Esophagus squamous epithelium (tissue), 4 donors: ENCODE data around the gene ZNG1A.

ENCODE experiments used
- POLR2A ChIP-seq, 4 donors: fragments of 450-650 bp; IDR thresholded peaks; one replicate each; pipeline ENCODE4 v1.6.1; 2017; ENCODE audit warnings: antibody characterized with exemption in 4 of 4, mild to moderate bottlenecking in 4 of 4, moderate library complexity in 3 of 4
- TF ChIP-seq, protein P1 (sequence below), 6 experiments: fragments of 450-650 bp in 4 of 6; fragments of 200-600 bp in 2 of 6; sonication (generic) in 2 of 6; IDR thresholded peaks; one replicate each; pipeline ENCODE4 v1.5.1; 2016 to 2019; ENCODE audit warnings: antibody characterized with exemption in 6 of 6, mild to moderate bottlenecking in 4 of 6, moderate library complexity in 4 of 6

DNA sequence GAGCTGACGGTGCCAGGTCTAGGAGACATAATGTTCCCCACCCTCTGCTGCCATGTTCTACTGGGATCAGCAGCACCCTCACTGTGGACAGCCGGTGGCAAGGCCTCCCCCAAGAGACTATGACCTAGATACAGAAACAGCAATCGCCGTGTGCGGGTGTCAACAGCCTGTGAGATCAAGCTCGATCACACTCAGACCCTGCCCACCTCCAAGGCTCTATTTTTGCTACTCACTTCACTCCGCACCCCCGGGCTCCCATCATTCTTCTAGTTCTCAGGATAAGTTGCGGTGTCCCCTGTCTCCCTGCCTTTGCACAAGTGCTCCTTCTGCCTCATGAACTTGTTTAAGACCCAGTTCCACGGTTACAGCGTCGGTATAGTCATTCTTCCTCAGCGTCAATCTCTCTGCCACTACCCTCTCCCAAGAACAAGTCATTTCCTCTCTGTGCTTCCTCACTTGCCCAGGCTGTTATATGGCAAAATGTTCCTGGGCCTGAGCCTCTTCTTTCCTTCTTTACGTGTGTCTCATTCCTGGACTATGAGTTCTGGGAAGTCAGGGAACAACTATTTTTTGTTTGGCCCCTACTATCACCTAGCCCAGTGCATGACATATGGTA, 30.4 kb upstream of the ZNG1A start:
- TF ChIP-seq, protein P1, sequence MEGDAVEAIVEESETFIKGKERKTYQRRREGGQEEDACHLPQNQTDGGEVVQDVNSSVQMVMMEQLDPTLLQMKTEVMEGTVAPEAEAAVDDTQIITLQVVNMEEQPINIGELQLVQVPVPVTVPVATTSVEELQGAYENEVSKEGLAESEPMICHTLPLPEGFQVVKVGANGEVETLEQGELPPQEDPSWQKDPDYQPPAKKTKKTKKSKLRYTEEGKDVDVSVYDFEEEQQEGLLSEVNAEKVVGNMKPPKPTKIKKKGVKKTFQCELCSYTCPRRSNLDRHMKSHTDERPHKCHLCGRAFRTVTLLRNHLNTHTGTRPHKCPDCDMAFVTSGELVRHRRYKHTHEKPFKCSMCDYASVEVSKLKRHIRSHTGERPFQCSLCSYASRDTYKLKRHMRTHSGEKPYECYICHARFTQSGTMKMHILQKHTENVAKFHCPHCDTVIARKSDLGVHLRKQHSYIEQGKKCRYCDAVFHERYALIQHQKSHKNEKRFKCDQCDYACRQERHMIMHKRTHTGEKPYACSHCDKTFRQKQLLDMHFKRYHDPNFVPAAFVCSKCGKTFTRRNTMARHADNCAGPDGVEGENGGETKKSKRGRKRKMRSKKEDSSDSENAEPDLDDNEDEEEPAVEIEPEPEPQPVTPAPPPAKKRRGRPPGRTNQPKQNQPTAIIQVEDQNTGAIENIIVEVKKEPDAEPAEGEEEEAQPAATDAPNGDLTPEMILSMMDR (IDR thresholded peaks at IDR 0.05): no peak
- no peak for TF ChIP-seq POLR2A (IDR thresholded peaks at IDR 0.05)
